ENCODE results near the gene SH3RF3.

SH3RF3 gene

DNA sequence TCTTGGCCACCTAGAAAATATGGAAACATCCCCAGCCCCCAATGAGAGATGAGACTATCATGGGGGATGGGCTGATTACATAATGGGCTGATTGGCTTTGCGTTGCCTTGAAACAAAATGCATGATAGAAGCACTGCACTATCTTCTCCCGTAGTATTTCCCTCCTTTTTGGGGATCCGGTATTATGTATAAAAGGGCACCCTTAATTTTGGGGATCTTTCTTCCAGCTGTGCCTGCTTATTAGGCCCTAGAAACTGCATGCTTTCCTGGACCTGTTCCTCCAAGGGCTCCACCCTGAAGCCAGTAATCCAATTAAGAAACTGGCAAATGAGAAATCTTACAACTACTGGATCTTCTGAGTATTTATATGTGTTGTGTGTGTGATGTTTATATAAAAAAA lies 34.9 kb upstream of the SH3RF3 start (continued):
- TF ChIP-seq, protein P1, sequence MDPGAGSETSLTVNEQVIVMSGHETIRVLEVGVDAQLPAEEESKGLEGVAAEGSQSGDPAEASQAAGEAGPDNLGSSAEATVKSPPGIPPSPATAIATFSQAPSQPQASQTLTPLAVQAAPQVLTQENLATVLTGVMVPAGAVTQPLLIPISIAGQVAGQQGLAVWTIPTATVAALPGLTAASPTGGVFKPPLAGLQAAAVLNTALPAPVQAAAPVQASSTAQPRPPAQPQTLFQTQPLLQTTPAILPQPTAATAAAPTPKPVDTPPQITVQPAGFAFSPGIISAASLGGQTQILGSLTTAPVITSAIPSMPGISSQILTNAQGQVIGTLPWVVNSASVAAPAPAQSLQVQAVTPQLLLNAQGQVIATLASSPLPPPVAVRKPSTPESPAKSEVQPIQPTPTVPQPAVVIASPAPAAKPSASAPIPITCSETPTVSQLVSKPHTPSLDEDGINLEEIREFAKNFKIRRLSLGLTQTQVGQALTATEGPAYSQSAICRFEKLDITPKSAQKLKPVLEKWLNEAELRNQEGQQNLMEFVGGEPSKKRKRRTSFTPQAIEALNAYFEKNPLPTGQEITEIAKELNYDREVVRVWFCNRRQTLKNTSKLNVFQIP (CRISPR knock-in tag; IDR thresholded peaks at IDR 0.05; ENCODE audit: borderline replicate concordance, low read depth), result no peak
- TF ChIP-seq, protein P2, sequence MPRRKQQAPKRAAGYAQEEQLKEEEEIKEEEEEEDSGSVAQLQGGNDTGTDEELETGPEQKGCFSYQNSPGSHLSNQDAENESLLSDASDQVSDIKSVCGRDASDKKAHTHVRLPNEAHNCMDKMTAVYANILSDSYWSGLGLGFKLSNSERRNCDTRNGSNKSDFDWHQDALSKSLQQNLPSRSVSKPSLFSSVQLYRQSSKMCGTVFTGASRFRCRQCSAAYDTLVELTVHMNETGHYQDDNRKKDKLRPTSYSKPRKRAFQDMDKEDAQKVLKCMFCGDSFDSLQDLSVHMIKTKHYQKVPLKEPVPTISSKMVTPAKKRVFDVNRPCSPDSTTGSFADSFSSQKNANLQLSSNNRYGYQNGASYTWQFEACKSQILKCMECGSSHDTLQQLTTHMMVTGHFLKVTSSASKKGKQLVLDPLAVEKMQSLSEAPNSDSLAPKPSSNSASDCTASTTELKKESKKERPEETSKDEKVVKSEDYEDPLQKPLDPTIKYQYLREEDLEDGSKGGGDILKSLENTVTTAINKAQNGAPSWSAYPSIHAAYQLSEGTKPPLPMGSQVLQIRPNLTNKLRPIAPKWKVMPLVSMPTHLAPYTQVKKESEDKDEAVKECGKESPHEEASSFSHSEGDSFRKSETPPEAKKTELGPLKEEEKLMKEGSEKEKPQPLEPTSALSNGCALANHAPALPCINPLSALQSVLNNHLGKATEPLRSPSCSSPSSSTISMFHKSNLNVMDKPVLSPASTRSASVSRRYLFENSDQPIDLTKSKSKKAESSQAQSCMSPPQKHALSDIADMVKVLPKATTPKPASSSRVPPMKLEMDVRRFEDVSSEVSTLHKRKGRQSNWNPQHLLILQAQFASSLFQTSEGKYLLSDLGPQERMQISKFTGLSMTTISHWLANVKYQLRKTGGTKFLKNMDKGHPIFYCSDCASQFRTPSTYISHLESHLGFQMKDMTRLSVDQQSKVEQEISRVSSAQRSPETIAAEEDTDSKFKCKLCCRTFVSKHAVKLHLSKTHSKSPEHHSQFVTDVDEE (CRISPR knock-in tag; IDR thresholded peaks at IDR 0.05), result no peak
- TF ChIP-seq BACH2 (CRISPR knock-in tag; IDR thresholded peaks at IDR 0.05; ENCODE audit: borderline replicate concordance), result no peak
- no peak for TF ChIP-seq ISL1 (CRISPR knock-in tag; IDR thresholded peaks at IDR 0.05)
- TF ChIP-seq ZNF8 (CRISPR knock-in tag; IDR thresholded peaks at IDR 0.05), result no peak
- TF ChIP-seq CSDC2 (CRISPR knock-in tag; IDR thresholded peaks at IDR 0.05), result no peak
- TF ChIP-seq ZFP3 (CRISPR knock-in tag; IDR thresholded peaks at IDR 0.05), result no peak
- no peak for TF ChIP-seq OSR1 (CRISPR knock-in tag; IDR thresholded peaks at IDR 0.05)
- no peak for TF ChIP-seq ZNF70 (CRISPR knock-in tag; IDR thresholded peaks at IDR 0.05)

DNA sequence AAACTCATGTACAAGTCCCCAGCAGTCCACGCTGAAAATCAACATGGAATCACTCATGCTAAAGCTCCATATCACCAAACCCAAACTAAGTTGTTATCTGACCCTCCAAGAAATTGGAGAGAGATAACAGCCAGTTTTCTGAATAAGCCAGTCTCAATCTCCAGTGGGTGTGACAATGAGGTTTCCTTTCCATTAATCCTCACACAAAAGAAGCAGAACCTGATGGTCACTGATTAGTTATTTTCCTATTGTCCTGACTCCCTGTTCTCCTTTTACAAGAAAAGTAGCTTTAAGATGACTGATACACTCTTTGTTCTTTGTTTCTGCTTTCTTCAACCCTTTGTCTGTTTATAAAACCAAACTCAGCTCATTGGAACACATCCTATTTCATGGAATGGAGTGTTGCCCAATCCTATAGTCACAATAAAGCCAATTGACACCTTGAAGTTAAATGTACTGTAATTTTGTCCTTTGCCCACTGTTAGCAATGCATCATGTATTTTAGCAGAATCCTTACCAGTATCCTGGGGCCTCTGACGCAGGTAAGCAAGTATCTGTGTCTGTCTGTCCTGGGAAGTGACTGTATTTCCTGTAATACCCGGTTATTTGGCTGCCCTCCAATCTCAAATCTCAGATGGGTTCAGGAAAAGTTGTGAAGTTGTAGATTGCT lies 30.6 kb upstream of the SH3RF3 start:
- TF ChIP-seq ZFP30 (CRISPR knock-in tag; IDR thresholded peaks at IDR 0.05), result no peak
- TF ChIP-seq, protein P3, sequence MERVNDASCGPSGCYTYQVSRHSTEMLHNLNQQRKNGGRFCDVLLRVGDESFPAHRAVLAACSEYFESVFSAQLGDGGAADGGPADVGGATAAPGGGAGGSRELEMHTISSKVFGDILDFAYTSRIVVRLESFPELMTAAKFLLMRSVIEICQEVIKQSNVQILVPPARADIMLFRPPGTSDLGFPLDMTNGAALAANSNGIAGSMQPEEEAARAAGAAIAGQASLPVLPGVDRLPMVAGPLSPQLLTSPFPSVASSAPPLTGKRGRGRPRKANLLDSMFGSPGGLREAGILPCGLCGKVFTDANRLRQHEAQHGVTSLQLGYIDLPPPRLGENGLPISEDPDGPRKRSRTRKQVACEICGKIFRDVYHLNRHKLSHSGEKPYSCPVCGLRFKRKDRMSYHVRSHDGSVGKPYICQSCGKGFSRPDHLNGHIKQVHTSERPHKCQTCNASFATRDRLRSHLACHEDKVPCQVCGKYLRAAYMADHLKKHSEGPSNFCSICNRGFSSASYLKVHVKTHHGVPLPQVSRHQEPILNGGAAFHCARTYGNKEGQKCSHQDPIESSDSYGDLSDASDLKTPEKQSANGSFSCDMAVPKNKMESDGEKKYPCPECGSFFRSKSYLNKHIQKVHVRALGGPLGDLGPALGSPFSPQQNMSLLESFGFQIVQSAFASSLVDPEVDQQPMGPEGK (CRISPR knock-in tag; IDR thresholded peaks at IDR 0.05; ENCODE audit: borderline replicate concordance), result no peak
- TF ChIP-seq, protein P4, sequence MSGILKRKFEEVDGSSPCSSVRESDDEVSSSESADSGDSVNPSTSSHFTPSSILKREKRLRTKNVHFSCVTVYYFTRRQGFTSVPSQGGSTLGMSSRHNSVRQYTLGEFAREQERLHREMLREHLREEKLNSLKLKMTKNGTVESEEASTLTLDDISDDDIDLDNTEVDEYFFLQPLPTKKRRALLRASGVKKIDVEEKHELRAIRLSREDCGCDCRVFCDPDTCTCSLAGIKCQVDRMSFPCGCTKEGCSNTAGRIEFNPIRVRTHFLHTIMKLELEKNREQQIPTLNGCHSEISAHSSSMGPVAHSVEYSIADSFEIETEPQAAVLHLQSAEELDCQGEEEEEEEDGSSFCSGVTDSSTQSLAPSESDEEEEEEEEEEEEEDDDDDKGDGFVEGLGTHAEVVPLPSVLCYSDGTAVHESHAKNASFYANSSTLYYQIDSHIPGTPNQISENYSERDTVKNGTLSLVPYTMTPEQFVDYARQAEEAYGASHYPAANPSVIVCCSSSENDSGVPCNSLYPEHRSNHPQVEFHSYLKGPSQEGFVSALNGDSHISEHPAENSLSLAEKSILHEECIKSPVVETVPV (CRISPR knock-in tag; IDR thresholded peaks at IDR 0.05), result no peak
- no peak for TF ChIP-seq ZC3H10 (CRISPR knock-in tag; IDR thresholded peaks at IDR 0.05)
- no peak for TF ChIP-seq ZNF565 (CRISPR knock-in tag; conservative IDR thresholded peaks at IDR 0.05; ENCODE audit: low read depth)
- TF ChIP-seq ZFP3 (CRISPR knock-in tag; IDR thresholded peaks at IDR 0.05), result no peak
- TF ChIP-seq ZNF8 (CRISPR knock-in tag; IDR thresholded peaks at IDR 0.05), result no peak
- TF ChIP-seq, protein P5, sequence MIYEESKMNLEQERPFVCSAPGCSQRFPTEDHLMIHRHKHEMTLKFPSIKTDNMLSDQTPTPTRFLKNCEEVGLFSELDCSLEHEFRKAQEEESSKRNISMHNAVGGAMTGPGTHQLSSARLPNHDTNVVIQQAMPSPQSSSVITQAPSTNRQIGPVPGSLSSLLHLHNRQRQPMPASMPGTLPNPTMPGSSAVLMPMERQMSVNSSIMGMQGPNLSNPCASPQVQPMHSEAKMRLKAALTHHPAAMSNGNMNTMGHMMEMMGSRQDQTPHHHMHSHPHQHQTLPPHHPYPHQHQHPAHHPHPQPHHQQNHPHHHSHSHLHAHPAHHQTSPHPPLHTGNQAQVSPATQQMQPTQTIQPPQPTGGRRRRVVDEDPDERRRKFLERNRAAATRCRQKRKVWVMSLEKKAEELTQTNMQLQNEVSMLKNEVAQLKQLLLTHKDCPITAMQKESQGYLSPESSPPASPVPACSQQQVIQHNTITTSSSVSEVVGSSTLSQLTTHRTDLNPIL (CRISPR knock-in tag; IDR thresholded peaks at IDR 0.05; ENCODE audit: low read depth), result no peak
- no peak for TF ChIP-seq PPARA (CRISPR knock-in tag; IDR thresholded peaks at IDR 0.05; ENCODE audit: borderline replicate concordance)
- TF ChIP-seq, protein P2 (CRISPR knock-in tag; IDR thresholded peaks at IDR 0.05), result no peak
- TF ChIP-seq, protein P1 (CRISPR knock-in tag; IDR thresholded peaks at IDR 0.05; ENCODE audit: borderline replicate concordance, low read depth), result no peak
- TF ChIP-seq ZNF70 (CRISPR knock-in tag; IDR thresholded peaks at IDR 0.05), result no peak
- 0 out of 3 replicates have a peak, but pooled peaks have one; percentile 24 for ATAC-seq

Measured in SK-N-SH treated with all-trans-retinoic acid at 6 μM for 48 hours (cell line).